K562 (cell line): Measurements from ENCODE around the gene MRI1. TPM values are rescaled to one million over a fixed set of nuclear protein-coding genes. Genes with fewer than 3 reads are reported as not detected.
A peak's percentile ranks its signal among the peaks of the same experiment; 100 is the strongest.

Source experiments
- ATAC-seq: fragments of 200-7000 bp; cut with Tn5 transposase; 3 replicates; pipeline ENCODE4 v1.9.1; 2020; ENCODE audit warnings: moderate library complexity
- BruUV-seq: library from RNA; stranded (reverse); fragments of 400-500 nt; replicated peaks from 2 replicates; lab custom pipeline; 2021; lab: Mats Ljungman, UMichigan
- CTCF ChIA-PET: fragments of 300-600 bp; formaldehyde crosslinking; extraction: SDS; loops from one replicate; lab custom pipeline; 2021; ENCODE audit warnings: low intra/inter-chr PET ratio; lab: Yijun Ruan, JAX
- POLR2A ChIA-PET: fragments of 300-600, 350-650 bp; sonication (Branson Sonifier 250); formaldehyde crosslinking; extraction: SDS; loops from one replicate; lab custom pipeline; 2021; ENCODE audit warnings: antibody characterized with exemption, inconsistent platforms; lab: Yijun Ruan, JAX
- DNase-seq, 4 experiments: peaks; one replicate each; pipeline versions ENCODE4 v3.0.0 to v3.0.0-alpha.2; 2011 to 2018; ENCODE audit warnings: low spot score in 3 of 4, mixed read lengths in 3 of 4; ENCODE audit errors: extremely low read depth in 1 of 4
- FAIRE-seq: peaks from 2 replicates; lab custom pipeline; 2011; peaks lifted over from hg19 to GRCh38; lab: Jason Lieb, UNC
- H2AFZ ChIP-seq: 2 replicates; pipeline ENCODE4 v1.6.0; 2011; ENCODE audit warnings: low read depth, low read length, control low read depth, inconsistent platforms
- H3K27ac ChIP-seq: fragments of 200-600 bp; 3 replicates; pipeline ENCODE4 v1.8.0; 2011; ENCODE audit warnings: low read depth, mild to moderate bottlenecking, control low read depth, inconsistent platforms, low read length, moderate library complexity, mixed read lengths; ENCODE audit errors: extremely low read depth
- H3K27me3 ChIP-seq, 2 experiments: fragments of 300-600 bp in 1 of 2; 2 replicates in 1 of 2; 3 replicates in 1 of 2; pipeline versions ENCODE4 v1.6.0 to v1.8.0; 2011; ENCODE audit warnings: inconsistent platforms in 2 of 2, low read length in 2 of 2, mild to moderate bottlenecking in 1 of 2, mixed read lengths in 1 of 2, moderate library complexity in 1 of 2; ENCODE audit not compliant: control insufficient read depth in 2 of 2, insufficient read depth in 2 of 2
- H3K36me3 ChIP-seq: fragments of 300-600 bp; 3 replicates; pipeline ENCODE4 v1.8.0; 2011; ENCODE audit warnings: mild to moderate bottlenecking, low read length, inconsistent platforms; ENCODE audit not compliant: control insufficient read depth, insufficient read depth
- H3K4me1 ChIP-seq, 2 experiments: fragments of 200-600 bp in 1 of 2; replicated peaks in 1 of 2; 2 replicates in 1 of 2; 3 replicates in 1 of 2; pipeline versions ENCODE4 v1.5.1 to v1.8.0; 2011; ENCODE audit warnings: inconsistent platforms in 2 of 2, low read length in 2 of 2, mild to moderate bottlenecking in 1 of 2, mixed read lengths in 1 of 2, moderate library complexity in 1 of 2; ENCODE audit not compliant: control insufficient read depth in 2 of 2, insufficient read depth in 2 of 2
- H3K4me2 ChIP-seq: 2 replicates; pipeline ENCODE4 v1.6.1; 2011; ENCODE audit warnings: low read length, control low read depth, inconsistent platforms, mixed read lengths; ENCODE audit not compliant: insufficient read depth
- H3K4me3 ChIP-seq: fragments of 200-600 bp; sonication (generic), shearing (Covaris generic); 2 replicates; pipeline ENCODE4 v1.5.1; 2016; ENCODE audit warnings: control low read depth, inconsistent platforms
- H3K79me2 ChIP-seq: fragments of 200-600 bp; 3 replicates; pipeline ENCODE4 v1.8.0; 2011; ENCODE audit warnings: low read length, inconsistent platforms; ENCODE audit not compliant: control insufficient read depth, insufficient read depth
- H3K9ac ChIP-seq, 2 experiments: 2 replicates each; pipeline versions ENCODE4 v1.6.0 to v1.6.1; 2011; ENCODE audit warnings: low read depth in 2 of 2, low read length in 2 of 2, control low read depth in 1 of 2, inconsistent platforms in 1 of 2, mild to moderate bottlenecking in 1 of 2, mixed read lengths in 1 of 2; ENCODE audit not compliant: insufficient read depth in 1 of 2
- H3K9me1 ChIP-seq: one replicate; pipeline ENCODE4 v1.6.0; 2011; ENCODE audit warnings: inconsistent platforms, mild to moderate bottlenecking, low read length, moderate library complexity; ENCODE audit not compliant: control insufficient read depth, insufficient read depth
- H3K9me3 ChIP-seq: replicated peaks from 2 replicates; pipeline ENCODE4 v1.5.1; 2011; ENCODE audit warnings: low read depth, low read length, inconsistent platforms; ENCODE audit not compliant: control insufficient read depth, insufficient read depth
- H4K20me1 ChIP-seq: replicated peaks from 2 replicates; pipeline ENCODE4 v1.6.1; 2011; ENCODE audit warnings: low read length, inconsistent platforms, mixed read lengths; ENCODE audit not compliant: control insufficient read depth, insufficient read depth
- EGR1 ChIP-seq: fragments of 450-650 bp; conservative IDR thresholded peaks from 2 replicates; pipeline ENCODE4 v1.6.1; 2017; ENCODE audit warnings: mild to moderate bottlenecking
- GTF2F1 ChIP-seq: IDR thresholded peaks from 2 replicates; pipeline ENCODE4 v1.6.1; 2011; ENCODE audit warnings: low read depth, low read length, improper control_type of control experiment
- KLF10 ChIP-seq: fragments of 250-450 bp; sonication (Bioruptor Pico); IDR thresholded peaks from 2 replicates; pipeline ENCODE4 v1.6.1; 2021; ENCODE audit warnings: matching md5 sums
- MIER1 ChIP-seq: fragments of 450-650 bp; IDR thresholded peaks from 2 replicates; pipeline ENCODE4 v1.6.1; 2016; ENCODE audit warnings: antibody characterized with exemption, mild to moderate bottlenecking, low read depth
- NFIC ChIP-seq: fragments of 450-650 bp; IDR thresholded peaks from 2 replicates; pipeline ENCODE4 v1.6.1; 2017; ENCODE audit warnings: mild to moderate bottlenecking, inconsistent platforms
- NR3C1 ChIP-seq: sonication (generic); formaldehyde crosslinking; IDR thresholded peaks from 2 replicates; pipeline ENCODE4 v1.8.1; 2022; ENCODE audit warnings: missing genetic modification reagents
- SMARCE1 ChIP-seq: fragments of 450-650 bp; IDR thresholded peaks from 2 replicates; pipeline ENCODE4 v1.7.1; 2016; ENCODE audit warnings: mild to moderate bottlenecking
- YY1 ChIP-seq, 3 experiments: IDR thresholded peaks; 2 replicates each; pipeline ENCODE4 v1.6.1; 2011; ENCODE audit warnings: low read length in 2 of 3, mild to moderate bottlenecking in 2 of 3, moderate library complexity in 2 of 3, borderline replicate concordance in 1 of 3, control low read depth in 1 of 3, low read depth in 1 of 3; ENCODE audit not compliant: insufficient read depth in 3 of 3, insufficient replicate concordance in 2 of 3, control insufficient read depth in 1 of 3, insufficient read length in 1 of 3; ENCODE audit errors: extremely low read depth in 1 of 3
- ZNF384 ChIP-seq: IDR thresholded peaks from 2 replicates; pipeline ENCODE4 v1.6.1; 2012; ENCODE audit warnings: low read depth, low read length, improper control_type of control experiment
- WGBS: fragments of 100-300 bp; shearing (Covaris generic); methylation state at CpG from one replicate; pipeline ENCODE4 v1.1.6; 2016; ENCODE audit warnings: low coverage, mixed read lengths; ENCODE audit not compliant: insufficient coverage; ENCODE audit errors: missing lambda C conversion rate; 5-methylcytosine and 5-hydroxymethylcytosine counted together
- in situ Hi-C: fragments of 300-500 bp; cut with MboI; formaldehyde crosslinking; loops from 4 replicates; pipeline ENCODE4 v1.15.0; 2018; ENCODE audit warnings: inconsistent platforms, mixed read lengths
- intact Hi-C: fragments of 100-400 bp; cut with micrococcal nuclease; formaldehyde crosslinking; loops from 2 replicates; pipeline ENCODE4 v1.14.2; 2022
- polyA plus RNA-seq, 8 experiments: library from polyadenylated mRNA; depleted of rRNA in 4 of 8; stranded (reverse) in 5 of 8; unstranded in 3 of 8; fragments of >200 nt; fragmentation: Nextera tagmentation in 2 of 8; fragmentation: Illumina TruSeq in 1 of 8; extraction: Ambion mirVana in 2 of 8; extraction: Trizol in 1 of 8; gene quantifications; 2 replicates each; pipeline versions ENCODE4 v1.2.1 to v1.2.3, GENCODE V29; 2011 to 2014; ENCODE audit warnings: inconsistent platforms in 1 of 8, missing spikeins in 1 of 8
- total RNA-seq, 7 experiments: library from RNA; depleted of rRNA in 6 of 7; stranded (reverse); fragments of >200 nt in 6 of 7; fragmentation: Illumina TruSeq in 2 of 7; extraction: Trizol in 2 of 7; gene quantifications; 2 replicates each; pipeline versions ENCODE4 v1.2.1 to v1.2.3, GENCODE V29; 2011 to 2021; ENCODE audit warnings: low replicate concordance in 1 of 7
- TF ChIP-seq, protein P1 (sequence below): sonication (generic); formaldehyde crosslinking; IDR thresholded peaks from 2 replicates; pipeline ENCODE4 v1.8.1; 2023; ENCODE audit warnings: mild to moderate bottlenecking, missing genetic modification reagents
- TF ChIP-seq, protein P2 (sequence below): fragments of 200-400 bp; formaldehyde crosslinking; IDR thresholded peaks from 2 replicates; pipeline ENCODE4 v1.6.1; 2017; ENCODE audit warnings: mild to moderate bottlenecking, low read depth, low read length, moderate library complexity

MRI1 gene
- total and polyA plus RNA-seq, 9 of the 15 experiments (the other 6 are each of a cell fraction or from before 2014, with no cell fraction given) = 5.5 to 57.4 (median 28.2) TPM

DNA sequence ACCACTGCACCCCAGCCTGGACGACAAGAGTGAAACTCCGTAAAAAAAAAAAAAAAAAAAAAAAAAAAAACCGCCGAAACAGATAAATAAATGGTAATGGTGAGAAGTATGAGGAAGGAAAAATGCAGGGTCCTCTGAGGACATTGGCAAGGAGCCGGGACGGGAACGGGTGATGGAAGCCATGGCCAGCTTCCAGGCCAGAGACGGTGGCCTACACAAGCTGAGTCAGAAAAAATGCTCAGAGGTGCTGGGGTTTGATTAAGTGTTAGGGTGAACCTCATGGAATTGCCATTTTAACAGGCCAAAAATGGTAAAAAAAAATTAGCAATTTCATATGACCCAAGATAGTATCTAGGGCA, 30.1 kb downstream of the MRI1 start:
- ChIA-PET CTCF (no interaction called here), POLR2A (interaction anchor here (1.1 to 1.5 kb wide), 2 partner anchors 15 to 27 kb away, joined by 3 to 5 read pairs; no protein-coding TSS in a partner anchor)
- Histone ChIP-seq H3K9me3 (no peaks in the 10 kb centered on the region), H3K79me2 (no peaks in the 10 kb centered on the region), H3K36me3 (no peaks in the 10 kb centered on the region), H2AFZ (peak overlapping the region; percentile 85), H3K27me3 (no peaks in the 10 kb centered on the region), H3K27ac (peak overlapping the region; percentile 58), H3K4me2 (peak overlapping the region; percentile 83), H3K9me1 (no peaks in the 10 kb centered on the region), H4K20me1 (no peaks in the 10 kb centered on the region), H3K9ac (peak overlapping the region; percentile 71 to 94), H3K4me3 (peak overlapping the region; percentile 61), H3K4me1 (peaks cover 9 to 33% of the 10 kb centered on the region in 2 experiments; a peak in 4 of 5 replicates)
- ATAC-seq (no peak), FAIRE-seq (no peak), DNase-seq (no peak)
- BruUV-seq = no TSS peak
- intact Hi-C loops = no loop called here
- 3% methylated on average over 4 of the region's 8 CpGs for WGBS
- in situ Hi-C loops = no loop called here
- TF ChIP-seq, protein P1, sequence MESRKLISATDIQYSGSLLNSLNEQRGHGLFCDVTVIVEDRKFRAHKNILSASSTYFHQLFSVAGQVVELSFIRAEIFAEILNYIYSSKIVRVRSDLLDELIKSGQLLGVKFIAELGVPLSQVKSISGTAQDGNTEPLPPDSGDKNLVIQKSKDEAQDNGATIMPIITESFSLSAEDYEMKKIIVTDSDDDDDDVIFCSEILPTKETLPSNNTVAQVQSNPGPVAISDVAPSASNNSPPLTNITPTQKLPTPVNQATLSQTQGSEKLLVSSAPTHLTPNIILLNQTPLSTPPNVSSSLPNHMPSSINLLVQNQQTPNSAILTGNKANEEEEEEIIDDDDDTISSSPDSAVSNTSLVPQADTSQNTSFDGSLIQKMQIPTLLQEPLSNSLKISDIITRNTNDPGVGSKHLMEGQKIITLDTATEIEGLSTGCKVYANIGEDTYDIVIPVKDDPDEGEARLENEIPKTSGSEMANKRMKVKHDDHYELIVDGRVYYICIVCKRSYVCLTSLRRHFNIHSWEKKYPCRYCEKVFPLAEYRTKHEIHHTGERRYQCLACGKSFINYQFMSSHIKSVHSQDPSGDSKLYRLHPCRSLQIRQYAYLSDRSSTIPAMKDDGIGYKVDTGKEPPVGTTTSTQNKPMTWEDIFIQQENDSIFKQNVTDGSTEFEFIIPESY = no peak
- no peak for TF ChIP-seq KLF10 (CRISPR knock-in tag)
- TF ChIP-seq SMARCE1 = 0 out of 2 replicates have a peak, but pooled peaks have one; percentile 19
- no peak for TF ChIP-seq NR3C1 (CRISPR knock-in tag)
- TF ChIP-seq, protein P2, sequence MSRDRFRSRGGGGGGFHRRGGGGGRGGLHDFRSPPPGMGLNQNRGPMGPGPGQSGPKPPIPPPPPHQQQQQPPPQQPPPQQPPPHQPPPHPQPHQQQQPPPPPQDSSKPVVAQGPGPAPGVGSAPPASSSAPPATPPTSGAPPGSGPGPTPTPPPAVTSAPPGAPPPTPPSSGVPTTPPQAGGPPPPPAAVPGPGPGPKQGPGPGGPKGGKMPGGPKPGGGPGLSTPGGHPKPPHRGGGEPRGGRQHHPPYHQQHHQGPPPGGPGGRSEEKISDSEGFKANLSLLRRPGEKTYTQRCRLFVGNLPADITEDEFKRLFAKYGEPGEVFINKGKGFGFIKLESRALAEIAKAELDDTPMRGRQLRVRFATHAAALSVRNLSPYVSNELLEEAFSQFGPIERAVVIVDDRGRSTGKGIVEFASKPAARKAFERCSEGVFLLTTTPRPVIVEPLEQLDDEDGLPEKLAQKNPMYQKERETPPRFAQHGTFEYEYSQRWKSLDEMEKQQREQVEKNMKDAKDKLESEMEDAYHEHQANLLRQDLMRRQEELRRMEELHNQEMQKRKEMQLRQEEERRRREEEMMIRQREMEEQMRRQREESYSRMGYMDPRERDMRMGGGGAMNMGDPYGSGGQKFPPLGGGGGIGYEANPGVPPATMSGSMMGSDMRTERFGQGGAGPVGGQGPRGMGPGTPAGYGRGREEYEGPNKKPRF = no peak
- TF ChIP-seq YY1 (IDR thresholded peaks at IDR 0.05; ENCODE audit: borderline replicate concordance in 1 of 3, control insufficient read depth in 1 of 3, extremely low read depth in 1 of 3, insufficient read depth in 3 of 3, insufficient read length in 1 of 3, insufficient replicate concordance in 2 of 3, low read depth in 1 of 3, low read length in 2 of 3) = peak in 1 of 3 experiments; percentile 16
- TF ChIP-seq ZNF384 = peak; percentile 85
- TF ChIP-seq NFIC = no peak
- no peak for TF ChIP-seq GTF2F1
- TF ChIP-seq MIER1 = no peak
- TF ChIP-seq EGR1 = no peak
